ENCODE results near the gene BRF1.

GRCh38 chr14:105206873-105207272 lies 93.9 kb downstream of the BRF1 start:
- TF ChIP-seq, protein P1, sequence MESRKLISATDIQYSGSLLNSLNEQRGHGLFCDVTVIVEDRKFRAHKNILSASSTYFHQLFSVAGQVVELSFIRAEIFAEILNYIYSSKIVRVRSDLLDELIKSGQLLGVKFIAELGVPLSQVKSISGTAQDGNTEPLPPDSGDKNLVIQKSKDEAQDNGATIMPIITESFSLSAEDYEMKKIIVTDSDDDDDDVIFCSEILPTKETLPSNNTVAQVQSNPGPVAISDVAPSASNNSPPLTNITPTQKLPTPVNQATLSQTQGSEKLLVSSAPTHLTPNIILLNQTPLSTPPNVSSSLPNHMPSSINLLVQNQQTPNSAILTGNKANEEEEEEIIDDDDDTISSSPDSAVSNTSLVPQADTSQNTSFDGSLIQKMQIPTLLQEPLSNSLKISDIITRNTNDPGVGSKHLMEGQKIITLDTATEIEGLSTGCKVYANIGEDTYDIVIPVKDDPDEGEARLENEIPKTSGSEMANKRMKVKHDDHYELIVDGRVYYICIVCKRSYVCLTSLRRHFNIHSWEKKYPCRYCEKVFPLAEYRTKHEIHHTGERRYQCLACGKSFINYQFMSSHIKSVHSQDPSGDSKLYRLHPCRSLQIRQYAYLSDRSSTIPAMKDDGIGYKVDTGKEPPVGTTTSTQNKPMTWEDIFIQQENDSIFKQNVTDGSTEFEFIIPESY (IDR thresholded peaks at IDR 0.05; ENCODE audit: borderline replicate concordance, low read depth), result no peak
- TF ChIP-seq CTCF (IDR thresholded peaks at IDR 0.05), result no peak
- TF ChIP-seq CHD2 (IDR thresholded peaks at IDR 0.05; ENCODE audit: low read length, partially characterized antibody), result no peak
- no peak for TF ChIP-seq YY1 (IDR thresholded peaks at IDR 0.05; ENCODE audit: low read depth)
- TF ChIP-seq RFX5 (IDR thresholded peaks at IDR 0.05; ENCODE audit: low read length), result no peak
- no peak for TF ChIP-seq SIN3A (IDR thresholded peaks at IDR 0.05; ENCODE audit: borderline replicate concordance, low read depth, low read length)
- no peak for TF ChIP-seq GABPA (IDR thresholded peaks at IDR 0.05; ENCODE audit: low read depth)
- no peak for TF ChIP-seq GATA2 (CRISPR knock-in tag; IDR thresholded peaks at IDR 0.05)
- no peak for TF ChIP-seq MAX (IDR thresholded peaks at IDR 0.05; ENCODE audit: low read depth)
- TF ChIP-seq, protein P2, sequence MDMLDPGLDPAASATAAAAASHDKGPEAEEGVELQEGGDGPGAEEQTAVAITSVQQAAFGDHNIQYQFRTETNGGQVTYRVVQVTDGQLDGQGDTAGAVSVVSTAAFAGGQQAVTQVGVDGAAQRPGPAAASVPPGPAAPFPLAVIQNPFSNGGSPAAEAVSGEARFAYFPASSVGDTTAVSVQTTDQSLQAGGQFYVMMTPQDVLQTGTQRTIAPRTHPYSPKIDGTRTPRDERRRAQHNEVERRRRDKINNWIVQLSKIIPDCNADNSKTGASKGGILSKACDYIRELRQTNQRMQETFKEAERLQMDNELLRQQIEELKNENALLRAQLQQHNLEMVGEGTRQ (IDR thresholded peaks at IDR 0.05; ENCODE audit: borderline replicate concordance, low read depth, low read length), result no peak

Measured in SK-N-SH (cell line).